ENCODE measurements around the gene FBLN1.

DNA sequence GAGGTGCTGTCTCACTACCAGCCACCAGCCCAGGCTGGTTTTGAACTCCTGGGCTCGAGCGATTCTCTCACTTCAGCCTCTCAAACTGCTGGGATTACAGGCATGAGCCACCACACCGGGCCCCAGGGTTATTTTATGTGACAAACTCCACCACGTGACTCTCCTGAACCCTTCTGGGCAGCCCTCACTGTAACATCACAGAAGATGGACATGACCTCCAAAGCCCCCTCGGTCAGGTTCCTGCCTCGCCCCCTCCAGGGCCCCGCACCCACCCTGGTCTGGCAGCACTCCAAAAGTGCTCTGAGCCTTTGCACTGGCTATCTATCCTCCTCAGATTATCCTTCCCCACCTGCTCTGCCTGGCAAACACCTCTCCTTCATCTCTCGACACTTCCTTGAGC lies 45.9 kb upstream of the FBLN1 start:
- TF ChIP-seq POLR2AphosphoS5 (IDR thresholded peaks at IDR 0.05; ENCODE audit: insufficient read depth, low read depth, low read length) (no peak), FOS (IDR thresholded peaks at IDR 0.05; ENCODE audit: borderline replicate concordance, insufficient read depth, low read length) (no peak), MYC (IDR thresholded peaks at IDR 0.05; ENCODE audit: low read depth, low read length) (no peak), EZH2 (IDR thresholded peaks at IDR 0.05; ENCODE audit: borderline replicate concordance, low read depth, low read length, severe bottlenecking) (no peak)

Measured in endothelial cell of umbilical vein (primary cell).